ENCODE measurements around the gene BRINP3. TPM values are rescaled to one million over a fixed set of nuclear protein-coding genes. Genes with fewer than 3 reads are reported as not detected.

BRINP3 gene
- total RNA-seq, 1 donor from 2014 or later: not detected

DNA sequence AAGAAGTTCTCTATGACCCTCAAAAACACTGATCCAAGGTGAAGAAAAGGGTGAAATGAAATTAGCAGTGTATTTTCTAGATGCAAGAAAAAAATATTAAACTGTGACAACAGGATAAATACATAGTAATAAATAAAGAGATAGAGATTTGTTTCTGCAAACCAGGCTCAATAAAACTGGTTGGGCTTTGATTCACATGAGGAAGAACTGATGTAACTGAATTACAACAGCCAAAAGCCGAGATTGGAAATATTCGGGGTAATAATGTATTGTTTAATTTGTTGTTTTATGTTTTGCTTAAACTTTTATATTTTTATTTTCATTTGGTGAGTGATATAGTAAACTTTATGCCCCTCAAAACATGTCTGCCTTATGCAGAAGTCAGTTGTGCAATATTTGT lies 285.0 kb downstream of the BRINP3 start:
- no peak overlapping the region for H3K4me3 ChIP-seq (ENCODE audit: low read depth, low read length)
- H3K27me3 ChIP-seq (ENCODE audit: control insufficient read depth, insufficient read depth, low read length): no peaks in the 10 kb centered on the region
- TF ChIP-seq, protein P1, sequence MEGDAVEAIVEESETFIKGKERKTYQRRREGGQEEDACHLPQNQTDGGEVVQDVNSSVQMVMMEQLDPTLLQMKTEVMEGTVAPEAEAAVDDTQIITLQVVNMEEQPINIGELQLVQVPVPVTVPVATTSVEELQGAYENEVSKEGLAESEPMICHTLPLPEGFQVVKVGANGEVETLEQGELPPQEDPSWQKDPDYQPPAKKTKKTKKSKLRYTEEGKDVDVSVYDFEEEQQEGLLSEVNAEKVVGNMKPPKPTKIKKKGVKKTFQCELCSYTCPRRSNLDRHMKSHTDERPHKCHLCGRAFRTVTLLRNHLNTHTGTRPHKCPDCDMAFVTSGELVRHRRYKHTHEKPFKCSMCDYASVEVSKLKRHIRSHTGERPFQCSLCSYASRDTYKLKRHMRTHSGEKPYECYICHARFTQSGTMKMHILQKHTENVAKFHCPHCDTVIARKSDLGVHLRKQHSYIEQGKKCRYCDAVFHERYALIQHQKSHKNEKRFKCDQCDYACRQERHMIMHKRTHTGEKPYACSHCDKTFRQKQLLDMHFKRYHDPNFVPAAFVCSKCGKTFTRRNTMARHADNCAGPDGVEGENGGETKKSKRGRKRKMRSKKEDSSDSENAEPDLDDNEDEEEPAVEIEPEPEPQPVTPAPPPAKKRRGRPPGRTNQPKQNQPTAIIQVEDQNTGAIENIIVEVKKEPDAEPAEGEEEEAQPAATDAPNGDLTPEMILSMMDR (IDR thresholded peaks at IDR 0.05; ENCODE audit: insufficient read depth, low read length, severe bottlenecking): no peak
- DNase-seq (ENCODE audit: low read depth) (no peak), FAIRE-seq (no peak)
- no peaks in the 10 kb centered on the region for H3K36me3 ChIP-seq (ENCODE audit: control insufficient read depth, insufficient read depth, low read length)

GRCh38 chr1:190183588-190183987 lies 294.1 kb downstream of the BRINP3 start:
- Histone ChIP-seq H3K27me3 (ENCODE audit: control insufficient read depth, insufficient read depth, low read length) (no peaks in the 10 kb centered on the region), H3K4me3 (ENCODE audit: low read depth, low read length) (no peak overlapping the region), H3K36me3 (ENCODE audit: control insufficient read depth, insufficient read depth, low read length) (no peaks in the 10 kb centered on the region)
- TF ChIP-seq, protein P1 (IDR thresholded peaks at IDR 0.05; ENCODE audit: insufficient read depth, low read length, severe bottlenecking): no peak
- FAIRE-seq (no peak), DNase-seq (ENCODE audit: low read depth) (no peak)

DNA sequence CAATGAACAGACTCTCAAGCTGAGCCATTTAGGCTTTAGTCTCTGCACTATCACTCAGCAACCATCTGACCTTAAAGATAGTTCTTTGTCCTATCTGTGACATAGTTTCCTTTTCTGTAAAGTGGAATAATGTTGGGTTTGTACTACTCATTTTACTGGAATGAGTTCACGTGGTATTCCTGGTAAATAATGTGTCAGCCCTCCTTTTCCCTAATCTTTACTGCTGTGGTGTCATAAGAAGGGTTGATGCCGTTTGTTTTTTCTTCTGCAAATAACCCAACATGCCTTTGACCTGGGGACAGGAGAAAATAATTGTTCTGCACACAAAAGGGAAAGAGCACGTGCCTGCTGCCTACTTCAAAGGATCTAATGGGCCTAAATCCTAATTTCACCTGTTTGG lies 297.8 kb downstream of the BRINP3 start:
- DNase-seq (ENCODE audit: low read depth): peak; percentile 42
- H3K36me3 ChIP-seq (ENCODE audit: control insufficient read depth, insufficient read depth, low read length): no peaks in the 10 kb centered on the region
- FAIRE-seq: no peak
- TF ChIP-seq, protein P1 (IDR thresholded peaks at IDR 0.05; ENCODE audit: insufficient read depth, low read length, severe bottlenecking): no peak
- H3K27me3 ChIP-seq (ENCODE audit: control insufficient read depth, insufficient read depth, low read length): no peaks in the 10 kb centered on the region
- H3K4me3 ChIP-seq (ENCODE audit: low read depth, low read length): no peak overlapping the region

DNA sequence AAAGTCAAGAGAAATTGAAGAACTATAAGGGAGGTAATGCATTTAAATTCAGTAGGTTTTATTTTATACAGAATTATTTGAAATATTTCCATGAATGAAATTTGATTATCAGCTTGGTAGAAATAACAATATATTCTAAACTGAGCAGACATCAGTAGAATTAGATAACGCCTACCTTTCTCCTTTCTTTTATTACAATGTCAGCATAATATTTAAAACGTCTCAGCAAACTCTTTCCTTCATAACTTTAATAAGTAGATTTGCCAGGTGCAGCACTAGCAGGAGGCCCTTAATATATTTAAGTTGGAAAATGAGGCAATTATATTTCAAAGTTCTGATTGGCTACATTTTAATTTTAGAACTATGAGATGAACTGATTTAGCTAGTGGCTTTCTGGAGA lies 298.8 kb downstream of the BRINP3 start:
- Histone ChIP-seq H3K36me3 (ENCODE audit: control insufficient read depth, insufficient read depth, low read length) (no peaks in the 10 kb centered on the region), H3K27me3 (ENCODE audit: control insufficient read depth, insufficient read depth, low read length) (no peaks in the 10 kb centered on the region), H3K4me3 (ENCODE audit: low read depth, low read length) (no peak overlapping the region)
- FAIRE-seq (no peak), DNase-seq (ENCODE audit: low read depth) (no peak)
- TF ChIP-seq, protein P1 (IDR thresholded peaks at IDR 0.05; ENCODE audit: insufficient read depth, low read length, severe bottlenecking): no peak

DNA sequence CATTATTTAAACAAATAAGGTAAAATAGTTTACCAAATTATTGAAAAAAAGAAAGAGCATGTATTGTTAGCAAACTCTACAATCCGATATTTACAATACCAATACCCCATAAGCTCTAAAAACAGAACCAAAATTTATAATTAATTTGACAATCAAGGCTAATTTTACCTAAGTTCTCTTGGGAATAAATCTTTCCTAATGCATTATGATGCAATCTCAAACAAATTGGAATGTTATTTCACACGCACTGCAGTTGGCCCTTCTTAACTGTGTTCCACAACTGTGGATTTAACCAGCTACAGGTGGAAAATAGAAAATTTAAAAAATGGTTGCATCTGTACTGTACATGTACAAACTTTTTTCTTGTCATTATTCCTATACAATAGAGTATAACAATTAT lies 300.1 kb downstream of the BRINP3 start:
- Histone ChIP-seq H3K4me3 (ENCODE audit: low read depth, low read length) (no peak overlapping the region), H3K27me3 (ENCODE audit: control insufficient read depth, insufficient read depth, low read length) (no peaks in the 10 kb centered on the region), H3K36me3 (ENCODE audit: control insufficient read depth, insufficient read depth, low read length) (no peaks in the 10 kb centered on the region)
- FAIRE-seq (no peak), DNase-seq (ENCODE audit: low read depth) (no peak)
- TF ChIP-seq, protein P1 (IDR thresholded peaks at IDR 0.05; ENCODE audit: insufficient read depth, low read length, severe bottlenecking): no peak

GRCh38 chr1:190176776-190177175 lies 300.9 kb downstream of the BRINP3 start:
- Histone ChIP-seq H3K36me3 (ENCODE audit: control insufficient read depth, insufficient read depth, low read length) (no peaks in the 10 kb centered on the region), H3K27me3 (ENCODE audit: control insufficient read depth, insufficient read depth, low read length) (no peaks in the 10 kb centered on the region), H3K4me3 (ENCODE audit: low read depth, low read length) (no peak overlapping the region)
- no peak for DNase-seq (ENCODE audit: low read depth)
- TF ChIP-seq, protein P1 (IDR thresholded peaks at IDR 0.05; ENCODE audit: insufficient read depth, low read length, severe bottlenecking): no peak
- no peak for FAIRE-seq
